Measurements from ENCODE around the gene UQCR10. TPM values are rescaled to one million over a fixed set of nuclear protein-coding genes. Genes with fewer than 3 reads are reported as not detected.

The UQCR10 gene
- total RNA-seq, 1 donor from 2014 or later = 84.6 TPM

DNA sequence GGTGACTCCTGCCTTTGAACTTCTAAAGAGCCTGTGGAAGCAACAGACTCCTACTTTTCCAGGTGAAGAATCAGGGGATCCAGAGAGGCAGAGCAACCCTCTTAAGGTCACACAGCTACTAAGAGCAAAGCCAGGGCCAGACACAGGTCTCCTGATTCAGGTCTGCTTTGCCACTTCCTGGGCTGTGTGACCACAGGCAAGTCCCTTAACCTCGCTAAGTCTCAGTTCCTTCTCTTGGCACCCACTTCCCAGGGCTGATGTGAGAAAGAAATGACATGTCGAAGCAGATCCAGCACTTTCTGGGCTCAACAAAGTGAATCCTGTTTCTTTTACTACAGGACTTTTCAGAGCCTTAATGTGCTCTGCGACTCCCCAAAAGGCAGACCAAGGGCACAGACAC lies 30.2 kb downstream of the UQCR10 start:
- TF ChIP-seq, protein P1, sequence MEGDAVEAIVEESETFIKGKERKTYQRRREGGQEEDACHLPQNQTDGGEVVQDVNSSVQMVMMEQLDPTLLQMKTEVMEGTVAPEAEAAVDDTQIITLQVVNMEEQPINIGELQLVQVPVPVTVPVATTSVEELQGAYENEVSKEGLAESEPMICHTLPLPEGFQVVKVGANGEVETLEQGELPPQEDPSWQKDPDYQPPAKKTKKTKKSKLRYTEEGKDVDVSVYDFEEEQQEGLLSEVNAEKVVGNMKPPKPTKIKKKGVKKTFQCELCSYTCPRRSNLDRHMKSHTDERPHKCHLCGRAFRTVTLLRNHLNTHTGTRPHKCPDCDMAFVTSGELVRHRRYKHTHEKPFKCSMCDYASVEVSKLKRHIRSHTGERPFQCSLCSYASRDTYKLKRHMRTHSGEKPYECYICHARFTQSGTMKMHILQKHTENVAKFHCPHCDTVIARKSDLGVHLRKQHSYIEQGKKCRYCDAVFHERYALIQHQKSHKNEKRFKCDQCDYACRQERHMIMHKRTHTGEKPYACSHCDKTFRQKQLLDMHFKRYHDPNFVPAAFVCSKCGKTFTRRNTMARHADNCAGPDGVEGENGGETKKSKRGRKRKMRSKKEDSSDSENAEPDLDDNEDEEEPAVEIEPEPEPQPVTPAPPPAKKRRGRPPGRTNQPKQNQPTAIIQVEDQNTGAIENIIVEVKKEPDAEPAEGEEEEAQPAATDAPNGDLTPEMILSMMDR (IDR thresholded peaks at IDR 0.05; ENCODE audit: unreplicated experiment) = no peak
- DNase-seq (ENCODE audit: low spot score) = no peak
- Mint-ChIP-seq H3K4me3 (ENCODE audit: unreplicated experiment) (no peak overlapping the region), H3K9me3 (ENCODE audit: unreplicated experiment) (no peaks in the 10 kb centered on the region), H3K27me3 (ENCODE audit: unreplicated experiment) (peaks cover 3% of the 10 kb centered on the region), H3K4me1 (ENCODE audit: unreplicated experiment) (peaks cover 4% of the 10 kb centered on the region), H3K36me3 (ENCODE audit: low read depth, unreplicated experiment) (peaks cover 34% of the 10 kb centered on the region), H3K27ac (ENCODE audit: unreplicated experiment) (no peak overlapping the region)

DNA sequence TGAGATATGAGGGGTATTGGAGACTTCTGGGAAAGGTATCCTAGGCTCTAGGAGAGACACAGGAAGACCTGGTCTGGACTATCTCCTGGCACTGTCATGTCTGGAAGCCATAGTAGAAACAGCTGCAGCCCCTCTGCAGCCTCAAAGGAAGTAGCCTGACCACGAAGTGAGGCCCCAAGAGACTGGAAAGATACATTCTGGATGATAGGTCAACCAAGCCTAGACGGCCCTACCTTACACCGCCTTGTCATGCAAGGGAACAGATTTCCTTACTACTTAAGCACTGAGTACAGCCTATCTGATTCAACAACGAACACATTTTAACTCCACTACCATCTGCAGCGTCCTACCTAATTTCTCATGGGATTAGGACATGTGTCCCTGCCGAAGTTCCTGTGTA lies 31.1 kb downstream of the UQCR10 start:
- peaks cover 3% of the 10 kb centered on the region for H3K27me3 Mint-ChIP-seq (ENCODE audit: unreplicated experiment)
- DNase-seq (ENCODE audit: low spot score) = no peak

GRCh38 chr22:29798801-29799200 lies 31.6 kb downstream of the UQCR10 start:
- H3K27ac Mint-ChIP-seq (ENCODE audit: unreplicated experiment) = no peak overlapping the region
- peaks cover 4% of the 10 kb centered on the region for H3K4me1 Mint-ChIP-seq (ENCODE audit: unreplicated experiment)
- TF ChIP-seq, protein P1 (IDR thresholded peaks at IDR 0.05; ENCODE audit: unreplicated experiment) = no peak
- peaks cover 34% of the 10 kb centered on the region for H3K36me3 Mint-ChIP-seq (ENCODE audit: low read depth, unreplicated experiment)
- H3K27me3 Mint-ChIP-seq (ENCODE audit: unreplicated experiment) = peaks cover 3% of the 10 kb centered on the region
- H3K9me3 Mint-ChIP-seq (ENCODE audit: unreplicated experiment) = no peaks in the 10 kb centered on the region
- H3K4me3 Mint-ChIP-seq (ENCODE audit: unreplicated experiment) = no peak overlapping the region
- no peak for DNase-seq (ENCODE audit: low spot score)

More for the DNA sequence above, 31.1 kb downstream of the UQCR10 start:
- no peak overlapping the region for H3K4me3 Mint-ChIP-seq (ENCODE audit: unreplicated experiment)
- H3K9me3 Mint-ChIP-seq (ENCODE audit: unreplicated experiment) = no peaks in the 10 kb centered on the region
- TF ChIP-seq, protein P1 (IDR thresholded peaks at IDR 0.05; ENCODE audit: unreplicated experiment) = no peak
- no peak overlapping the region for H3K27ac Mint-ChIP-seq (ENCODE audit: unreplicated experiment)
- peaks cover 34% of the 10 kb centered on the region for H3K36me3 Mint-ChIP-seq (ENCODE audit: low read depth, unreplicated experiment)
- peaks cover 4% of the 10 kb centered on the region for H3K4me1 Mint-ChIP-seq (ENCODE audit: unreplicated experiment)

- no peak overlapping the region for H3K4me3 Mint-ChIP-seq (ENCODE audit: unreplicated experiment)
- H3K4me1 Mint-ChIP-seq (ENCODE audit: unreplicated experiment) = peaks cover 4% of the 10 kb centered on the region
- DNase-seq (ENCODE audit: low spot score) = no peak
- H3K9me3 Mint-ChIP-seq (ENCODE audit: unreplicated experiment) = no peaks in the 10 kb centered on the region
- H3K27ac Mint-ChIP-seq (ENCODE audit: unreplicated experiment) = no peak overlapping the region
- TF ChIP-seq, protein P1 (IDR thresholded peaks at IDR 0.05; ENCODE audit: unreplicated experiment) = no peak
- peaks cover 3% of the 10 kb centered on the region for H3K27me3 Mint-ChIP-seq (ENCODE audit: unreplicated experiment)
- H3K36me3 Mint-ChIP-seq (ENCODE audit: low read depth, unreplicated experiment) = peaks cover 34% of the 10 kb centered on the region
Observed at GRCh38 chr22:29799217-29799680, 32.1 kb downstream of the UQCR10 start.

- peaks cover 5% of the 10 kb centered on the region for H3K27me3 Mint-ChIP-seq (ENCODE audit: unreplicated experiment)
- H3K4me3 Mint-ChIP-seq (ENCODE audit: unreplicated experiment) = no peak overlapping the region
- TF ChIP-seq, protein P1 (IDR thresholded peaks at IDR 0.05; ENCODE audit: unreplicated experiment) = no peak
- peaks cover 39% of the 10 kb centered on the region for H3K36me3 Mint-ChIP-seq (ENCODE audit: low read depth, unreplicated experiment)
- H3K27ac Mint-ChIP-seq (ENCODE audit: unreplicated experiment) = no peak overlapping the region
- no peak for DNase-seq (ENCODE audit: low spot score)
- H3K4me1 Mint-ChIP-seq (ENCODE audit: unreplicated experiment) = peaks cover 4% of the 10 kb centered on the region
- H3K9me3 Mint-ChIP-seq (ENCODE audit: unreplicated experiment) = no peaks in the 10 kb centered on the region
Observed at GRCh38 chr22:29801153-29801552, 34.0 kb downstream of the UQCR10 start.
